GM18909 (cell line): ENCODE measurements around the gene PSMD13.
"Not testable (repeated sequence)": the region's sequence is repeated elsewhere in the genome, so short reads cannot be mapped to it uniquely, and the experiment has no call there.

Experiments
- ATAC-seq: cut with Tn5 transposase; IDR thresholded peaks from one replicate; pipeline ENCODE4 v1.9.1; 2021; ENCODE audit warnings: mild to moderate bottlenecking; ENCODE audit not compliant: unreplicated experiment, poor library complexity

PSMD13 gene

GRCh38 chr11:236774-237767 is at the start of gene PSMD13:
Gene PSMD13 (plus strand): TSS chr11:236976. CDS start chr11:237050, 74 bp downstream.
- ATAC-seq: peak; percentile 87

DNA sequence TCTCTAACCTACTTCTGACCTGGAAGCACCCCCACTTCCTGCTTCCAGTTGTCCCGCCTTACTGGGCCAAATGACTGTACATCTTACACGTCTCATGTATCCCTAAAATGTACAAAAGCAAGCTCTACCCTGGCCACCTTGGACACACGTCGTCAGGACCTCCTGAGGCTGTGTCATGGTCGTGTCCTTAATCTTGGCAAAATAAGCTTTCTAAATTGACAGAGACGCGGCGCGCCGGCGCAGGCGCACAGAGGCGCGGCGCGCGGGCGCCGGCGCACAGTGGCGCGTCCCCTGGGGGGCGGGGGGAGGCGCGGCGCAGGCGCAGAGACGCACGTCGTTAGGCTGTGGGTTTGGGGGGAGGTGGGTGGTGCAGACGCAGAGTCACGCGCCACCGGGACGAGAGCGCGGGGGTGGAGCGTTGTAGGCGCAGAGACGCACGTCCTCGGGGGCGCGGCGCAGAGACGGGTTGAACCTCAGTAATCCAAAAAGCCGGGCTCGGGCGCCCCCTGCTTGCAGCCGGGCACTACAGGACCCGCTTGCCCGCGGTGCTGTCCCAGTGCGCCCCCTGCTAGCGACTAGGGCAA is 47.5 kb upstream of the PSMD13 start:
- ATAC-seq: peak; percentile 33

GRCh38 chr11:189843-190311 is 46.9 kb upstream of the PSMD13 start:
- peak; percentile 81 for ATAC-seq

- ATAC-seq: not testable (repeated sequence)
These were observed 46.2 kb upstream of the PSMD13 start for GRCh38 chr11:190546-190945.

DNA sequence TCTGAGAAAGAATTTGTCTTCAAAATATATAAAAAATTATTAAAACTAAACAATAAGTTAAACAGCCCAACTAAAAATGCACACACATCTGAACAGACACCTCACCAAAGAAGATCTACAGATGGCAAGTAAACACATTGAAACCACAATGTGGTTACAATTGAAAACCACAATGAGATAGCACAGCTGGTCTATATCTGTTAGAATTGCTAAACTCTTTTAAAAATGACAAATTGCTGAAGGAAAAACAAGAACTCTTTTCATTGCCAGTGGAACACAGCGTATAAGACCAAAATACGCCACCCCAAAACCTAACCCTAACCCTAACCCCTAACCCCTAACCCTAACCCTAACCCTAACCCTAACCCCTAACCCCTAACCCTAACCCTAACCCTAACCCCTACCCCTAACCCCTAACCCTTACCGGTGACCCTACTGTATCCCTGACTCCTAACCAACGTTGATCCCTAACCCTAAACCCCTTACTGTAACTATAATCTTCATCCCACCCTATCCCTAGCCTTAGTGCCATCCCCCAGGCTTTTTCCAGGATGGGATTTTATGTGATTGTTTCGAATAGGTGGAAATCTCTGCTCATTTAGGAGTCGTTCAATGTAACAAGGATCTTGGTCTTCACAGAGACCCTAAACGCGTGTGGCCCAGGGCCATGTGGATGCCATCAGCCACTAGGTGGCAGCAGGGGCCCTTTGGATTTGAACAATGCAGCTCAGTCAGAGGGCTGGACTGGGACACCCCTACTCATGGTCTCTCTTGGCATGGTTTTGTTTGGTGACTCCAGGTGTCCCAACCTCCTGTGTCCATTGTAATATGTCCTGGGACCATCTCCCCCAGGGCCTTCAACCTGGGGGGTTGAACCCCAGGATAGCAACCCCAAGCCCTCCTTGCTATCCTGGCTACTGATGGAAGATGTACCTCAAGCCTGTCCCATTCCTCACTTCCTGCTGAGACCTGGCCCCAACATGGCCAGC is 45.0 kb upstream of the PSMD13 start:
- ATAC-seq: not testable (repeated sequence)

DNA sequence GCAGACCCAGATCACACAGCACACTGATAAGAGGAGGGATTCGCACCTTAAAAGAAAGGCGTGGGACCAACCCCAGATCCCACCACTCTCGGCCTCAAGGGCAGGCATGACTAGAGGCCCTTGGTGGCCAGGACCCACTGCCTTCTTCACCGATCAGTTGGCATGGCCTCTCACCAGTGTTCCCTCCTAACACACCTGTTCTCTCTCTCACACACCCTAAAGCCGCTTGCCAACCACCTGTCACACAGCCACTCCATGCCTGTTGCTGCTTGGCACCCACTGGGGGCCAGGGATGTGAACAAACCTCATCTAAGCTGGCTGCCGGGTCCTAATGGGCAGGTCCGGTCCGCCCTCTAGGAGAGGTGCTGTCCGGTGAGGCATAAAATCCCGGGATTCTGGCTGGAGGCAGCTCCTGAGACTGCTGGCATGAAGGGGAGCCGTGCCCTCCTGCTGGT is 44.1 kb upstream of the PSMD13 start, which contains the start of gene SCGB1C1:
Gene SCGB1C1, plus strand, starts transcription at position 405 of the 455 bp plus-strand sequence. Its CDS starts 22 bp downstream, at position 427.
- ATAC-seq: not testable (repeated sequence)

GRCh38 chr11:193481-193880 is 43.3 kb upstream of the PSMD13 start:
- not testable (repeated sequence) for ATAC-seq

- ATAC-seq: no peak
These were observed 39.7 kb upstream of the PSMD13 start for GRCh38 chr11:196786-197731.

- ATAC-seq: no peak
These were observed 39.0 kb upstream of the PSMD13 start for GRCh38 chr11:197741-198235.

DNA sequence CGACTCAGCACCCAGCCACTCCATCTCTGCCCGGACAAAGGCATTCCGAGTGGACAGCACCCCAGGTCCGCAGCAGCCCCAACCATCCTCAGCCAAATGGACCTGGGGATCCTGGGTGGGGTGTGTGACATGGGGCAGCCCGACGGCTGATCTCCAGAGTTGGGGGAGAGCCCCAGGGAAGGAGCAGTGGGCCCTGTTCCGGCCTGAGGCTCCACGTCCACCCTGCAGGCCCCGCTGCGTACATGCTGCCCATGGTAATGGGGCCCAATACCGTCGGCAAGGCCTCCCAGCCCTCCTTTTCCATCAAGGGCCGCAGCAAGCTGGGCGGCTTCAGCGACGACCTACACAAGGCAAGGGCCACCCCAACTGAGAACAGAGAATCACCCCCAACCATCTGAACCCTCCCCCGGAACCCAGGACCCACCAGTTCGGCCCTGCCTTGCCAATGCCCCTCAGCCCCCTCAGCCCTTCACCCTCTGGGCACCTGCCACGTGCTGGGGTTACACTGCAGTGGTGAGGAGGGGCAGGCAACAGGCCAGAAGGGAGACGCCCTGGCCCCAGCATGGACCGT is 38.5 kb upstream of the PSMD13 start:
- ATAC-seq: no peak

DNA sequence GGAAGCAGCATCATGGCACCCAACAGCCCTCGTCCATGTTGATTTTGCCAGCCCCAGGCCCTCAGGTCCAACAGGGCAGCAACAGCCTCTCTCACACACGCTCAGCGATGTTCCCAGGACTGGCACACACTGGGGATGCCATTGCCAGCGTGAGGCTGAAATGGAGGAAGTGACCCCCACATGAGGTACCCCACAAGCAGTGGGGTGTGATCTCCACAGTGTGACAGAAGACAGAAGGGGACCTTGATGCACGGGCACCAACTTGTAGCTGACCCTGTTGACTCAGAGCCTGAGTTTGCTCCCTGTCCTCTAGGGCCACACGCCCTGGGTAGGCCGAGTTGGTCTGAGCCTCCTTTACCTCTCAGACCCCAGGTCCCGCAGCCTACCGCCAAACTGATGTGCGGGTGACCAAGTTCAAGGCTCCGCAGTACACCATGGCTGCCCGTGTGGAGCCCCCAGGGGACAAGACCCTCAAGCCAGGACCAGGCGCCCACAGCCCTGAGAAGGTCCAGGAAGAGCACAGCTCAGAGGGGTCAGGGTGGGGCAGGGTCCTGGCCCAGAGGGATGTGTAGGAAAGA is 37.7 kb upstream of the PSMD13 start:
- no peak for ATAC-seq

DNA sequence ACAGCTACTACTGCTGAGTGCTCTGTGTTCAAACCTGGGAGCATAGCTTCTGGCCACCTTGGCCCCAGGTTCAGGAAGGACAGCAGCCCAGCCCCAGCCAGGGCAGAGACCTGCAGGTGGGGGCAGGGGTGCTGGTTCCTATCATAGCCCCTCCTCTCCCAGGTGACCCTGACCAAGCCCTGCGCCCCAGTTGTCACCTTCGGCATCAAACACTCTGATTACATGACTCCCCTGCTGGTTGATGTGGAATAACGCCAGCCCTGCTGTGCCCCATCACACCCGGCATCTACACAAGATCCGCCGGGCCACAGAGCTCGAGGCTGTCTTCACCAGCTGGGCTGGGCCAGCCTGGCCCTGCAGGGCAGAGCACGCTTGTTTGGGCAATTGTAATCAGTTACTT is 37.0 kb upstream of the PSMD13 start:
- no peak for ATAC-seq

DNA sequence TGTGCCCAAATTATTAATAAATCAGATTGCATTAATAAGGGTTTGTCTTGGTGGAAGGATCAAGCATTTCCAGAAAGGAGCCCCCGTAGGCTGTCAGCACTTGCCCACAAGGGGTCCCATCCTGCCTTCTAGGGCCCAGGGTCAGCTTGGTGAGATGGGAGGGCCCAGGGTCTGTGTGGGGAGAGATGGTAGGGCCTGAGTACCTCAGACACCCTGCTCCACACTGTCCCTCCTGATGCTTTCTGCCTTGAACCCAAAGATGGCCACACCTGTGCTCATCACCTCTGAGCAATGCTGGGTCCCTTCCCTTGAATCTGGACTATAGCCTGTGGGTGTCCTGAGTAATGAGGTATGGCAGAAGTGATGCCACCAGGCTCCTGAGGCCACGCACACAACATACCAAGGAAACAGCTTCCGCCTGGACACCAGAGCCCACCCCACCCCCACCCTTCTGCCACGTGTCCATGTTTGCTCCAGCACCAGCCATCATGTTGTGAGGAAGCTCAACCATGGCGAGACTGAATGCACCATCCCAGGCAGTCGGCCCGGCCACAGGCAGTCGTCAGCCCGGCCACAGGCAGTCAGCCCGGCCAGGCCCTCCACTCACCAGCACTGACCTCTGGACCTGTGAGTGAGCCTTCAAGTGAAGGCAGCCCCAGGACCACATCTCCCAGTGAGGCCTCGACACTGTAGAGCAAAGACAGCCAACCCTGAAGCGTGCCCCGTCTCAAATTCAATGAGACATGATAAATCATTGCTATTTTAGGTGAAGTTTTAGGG is 36.4 kb upstream of the PSMD13 start:
- ATAC-seq: no peak

GRCh38 chr11:201966-202365 is 34.8 kb upstream of the PSMD13 start:
- no peak for ATAC-seq

- ATAC-seq: no peak
These were observed 34.3 kb upstream of the PSMD13 start for GRCh38 chr11:202490-202889.

DNA sequence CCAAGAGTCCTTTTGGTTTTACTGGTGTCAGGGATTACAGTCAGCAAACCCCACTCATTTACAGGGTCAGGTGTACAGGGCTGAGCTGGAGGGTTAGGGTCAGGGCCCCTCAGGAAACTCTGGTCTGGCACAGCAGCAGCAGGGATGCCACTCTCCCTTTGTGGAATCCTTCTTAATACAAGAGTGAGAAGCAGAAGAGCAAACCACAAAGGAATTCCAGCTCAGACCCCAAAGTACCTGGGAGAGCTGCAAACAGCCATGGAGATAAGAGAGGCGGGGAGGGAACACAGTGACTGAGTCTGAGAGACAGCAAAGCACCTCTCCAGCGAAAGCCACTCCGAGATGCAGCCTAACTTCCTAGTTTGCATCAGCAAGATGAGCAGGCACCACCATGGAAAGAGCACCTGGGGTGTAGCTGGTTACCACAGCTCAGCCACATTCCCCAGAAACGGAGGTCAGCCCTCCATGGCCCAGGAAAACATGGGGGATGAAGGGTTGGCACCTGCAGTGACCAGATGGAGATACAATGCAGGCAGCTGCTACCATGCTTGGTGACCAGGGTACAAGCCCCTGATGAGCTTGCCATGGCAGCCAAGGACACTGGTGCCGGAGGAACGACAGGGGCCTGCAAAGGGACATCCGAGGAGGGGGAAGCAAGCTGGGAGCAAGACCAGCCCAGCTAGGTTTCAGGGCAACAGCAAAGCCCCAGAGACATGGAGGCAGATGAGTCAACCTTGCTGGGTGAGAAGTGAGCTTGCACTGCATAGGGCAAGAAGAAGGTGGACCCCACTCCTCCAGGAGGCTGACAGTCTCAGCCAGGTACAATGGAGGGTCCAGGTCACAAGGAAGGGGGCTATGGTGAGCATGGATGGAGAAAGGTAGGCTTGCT is 33.5 kb upstream of the PSMD13 start:
- no peak for ATAC-seq
